ENCODE results near the gene RCAN1. TPM values are rescaled to one million over a fixed set of nuclear protein-coding genes. Genes with fewer than 3 reads are reported as not detected.
"Not testable (repeated sequence)": the region's sequence is repeated elsewhere in the genome, so short reads cannot be mapped to it uniquely, and the experiment has no call there.

RCAN1 gene
- total and polyA plus RNA-seq, 9 donors, result 8.6 to 26.7 (median 10.0) TPM

GRCh38 chr21:34498623-34499022 lies 116.3 kb downstream of the RCAN1 start:
- no peak for DNase-seq
- intact Hi-C loops (cut with DNase I), result no loop called here

DNA sequence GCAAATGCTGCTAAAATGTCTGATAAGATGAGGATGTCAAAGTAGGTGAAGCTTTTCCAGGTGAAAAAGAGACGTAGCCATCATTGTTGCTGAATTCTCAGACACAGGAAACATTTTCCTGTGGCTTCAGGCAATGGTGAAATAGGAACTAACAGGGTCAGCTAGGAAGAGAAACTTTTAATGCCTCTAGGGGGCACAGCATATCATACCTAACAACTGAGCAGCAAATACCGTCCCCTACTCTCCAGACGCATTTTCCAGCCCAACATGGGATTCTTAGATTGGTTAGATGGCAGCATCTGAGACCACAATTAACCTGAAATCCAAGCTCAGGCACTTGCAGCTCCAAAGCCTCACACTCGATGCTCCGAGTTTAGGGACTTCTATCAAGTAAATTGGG lies 131.1 kb downstream of the RCAN1 start:
- DNase-seq; H3K4me1 ChIP-seq (ENCODE audit: insufficient read depth); intact Hi-C loops (cut with DNase I); H3K4me3 ChIP-seq; H3K9me3 ChIP-seq; H3K27ac ChIP-seq; H3K36me3 ChIP-seq; H3K27me3 ChIP-seq: not testable (repeated sequence)
- no CpG with 5 or more reads among the region's 5 CpGs for WGBS, 3 donors

More at GRCh38 chr21:34498623-34499022, 116.3 kb downstream of the RCAN1 start:
- Histone ChIP-seq H3K4me1 (ENCODE audit: insufficient read depth) (no peaks in the 10 kb centered on the region), H3K9me3 (no peaks in the 10 kb centered on the region), H3K27ac (no peak overlapping the region), H3K4me3 (no peak overlapping the region), H3K36me3 (no peaks in the 10 kb centered on the region), H3K27me3 (no peaks in the 10 kb centered on the region)
- WGBS, 3 donors, result 42 to 48% (median 45%) methylated on average over 3 of the region's 3 CpGs
- no peak for TF ChIP-seq CTCF (IDR thresholded peaks at IDR 0.05)
- no peak for TF ChIP-seq POLR2A (IDR thresholded peaks at IDR 0.05)
- TF ChIP-seq EP300 (IDR thresholded peaks at IDR 0.05), result no peak

- intact Hi-C loops (cut with DNase I); DNase-seq; H3K9me3 ChIP-seq; H3K27me3 ChIP-seq; H3K27ac ChIP-seq; H3K4me3 ChIP-seq; H3K4me1 ChIP-seq (ENCODE audit: insufficient read depth); H3K36me3 ChIP-seq: not testable (repeated sequence)
- no CpG with 5 or more reads among the region's 3 CpGs for WGBS, 3 donors
These were observed 131.5 kb downstream of the RCAN1 start for GRCh38 chr21:34483435-34483834.

GRCh38 chr21:34467333-34467732 lies 147.6 kb downstream of the RCAN1 start:
- no CpG with 5 or more reads among the region's 3 CpGs for WGBS, 3 donors
- DNase-seq; H3K4me3 ChIP-seq; H3K27me3 ChIP-seq; H3K9me3 ChIP-seq; H3K36me3 ChIP-seq; intact Hi-C loops (cut with DNase I); H3K4me1 ChIP-seq (ENCODE audit: insufficient read depth); H3K27ac ChIP-seq: not testable (repeated sequence)

Other genes starting within 250 kb of the RCAN1 start
- gene SMIM11, start 239.6 kb downstream of the RCAN1 start, total RNA-seq, result 10 to 100 TPM in 5 of 7 donors, 1 to 10 TPM in 2; 6.8 to 29.4 (median 10.5) TPM
- 10 to 100 TPM; 11.5 to 25.0 TPM for gene SMIM11, start 239.6 kb downstream of the RCAN1 start, polyA plus RNA-seq
- gene SMIM34, start 191.2 kb downstream of the RCAN1 start, total RNA-seq, result under 1 TPM in 2 of 7 donors, not detected in 5; 0.27 to 0.34 TPM
- not detected for gene SMIM34, start 191.2 kb downstream of the RCAN1 start, polyA plus RNA-seq
- gene KCNE1, start 102.9 kb downstream of the RCAN1 start, total RNA-seq, result 1 to 10 TPM in 2 of 7 donors, under 1 TPM in 3, not detected in 2; 0.37 to 4.7 (median 0.88) TPM
- 1 to 10 TPM in 1 of 2 donors, under 1 TPM in 1; 0.21 to 2.6 TPM for gene KCNE1, start 102.9 kb downstream of the RCAN1 start, polyA plus RNA-seq
- gene CLIC6, start 53.9 kb upstream of the RCAN1 start, total RNA-seq, result 10 to 100 TPM in 2 of 7 donors, 1 to 10 TPM in 5; 1.0 to 12.2 (median 4.1) TPM
- 1 to 10 TPM; 5.9 to 6.8 TPM for gene CLIC6, start 53.9 kb upstream of the RCAN1 start, polyA plus RNA-seq